Glutamatergic neuron (in vitro differentiated cells): ENCODE measurements around the gene HPS6. TPM values are rescaled to one million over a fixed set of nuclear protein-coding genes. Genes with fewer than 3 reads are reported as not detected.
A peak's percentile ranks its signal among the peaks of the same experiment; 100 is the strongest.

Source experiments
- DNase-seq: peaks from one replicate; pipeline ENCODE4 v3.0.0; 2022
- H3K27ac Mint-ChIP-seq: one replicate; pipeline ENCODE4 v1.8.0; 2020; ENCODE audit warnings: mild to moderate bottlenecking, mixed read lengths, inconsistent platforms; ENCODE audit not compliant: unreplicated experiment
- H3K27me3 Mint-ChIP-seq: one replicate; pipeline ENCODE4 v1.8.0; 2020; ENCODE audit warnings: mild to moderate bottlenecking, moderate library complexity, mixed read lengths, inconsistent platforms; ENCODE audit not compliant: unreplicated experiment
- H3K36me3 Mint-ChIP-seq: one replicate; pipeline ENCODE4 v1.8.0; 2020; ENCODE audit warnings: mild to moderate bottlenecking, mixed read lengths, inconsistent platforms; ENCODE audit not compliant: unreplicated experiment
- H3K4me1 Mint-ChIP-seq: one replicate; pipeline ENCODE4 v1.8.0; 2020; ENCODE audit warnings: mild to moderate bottlenecking, low read depth, mixed read lengths, inconsistent platforms; ENCODE audit not compliant: unreplicated experiment
- H3K4me3 Mint-ChIP-seq: one replicate; pipeline ENCODE4 v1.8.0; 2020; ENCODE audit warnings: mild to moderate bottlenecking, mixed read lengths, inconsistent platforms; ENCODE audit not compliant: unreplicated experiment
- H3K9me3 Mint-ChIP-seq: one replicate; pipeline ENCODE4 v1.8.0; 2020; ENCODE audit warnings: mild to moderate bottlenecking, moderate library complexity, mixed read lengths, inconsistent platforms; ENCODE audit not compliant: unreplicated experiment
- long read RNA-seq: library from polyadenylated mRNA; unstranded; transcript quantifications from one replicate; pipeline ENCODE4 v2.0.0, GENCODE V29; 2020; ENCODE audit not compliant: unreplicated experiment
- total RNA-seq: library from RNA; stranded (reverse); fragmentation: NEBNext Ultra II Directional; extraction: Animal tissue kit (Norgen Biotek cat#: 25700); gene quantifications from one replicate; pipeline ENCODE4 v1.2.1, GENCODE V29; 2021; ENCODE audit not compliant: unreplicated experiment
- TF ChIP-seq, protein P1 (sequence below): fragments of 200-600 bp; sonication (generic); IDR thresholded peaks from one replicate; pipeline ENCODE4 v1.5.0; 2021; ENCODE audit not compliant: partially characterized antibody, unreplicated experiment

HPS6 gene
- 22.1 TPM for total RNA-seq
- long read RNA-seq, transcript HPS6-201 (1 exons, 2,649 nt): major isoform, 14 of 14 reads
- long read RNA-seq, partial matches to known transcripts: 0 of 14 reads
- long read RNA-seq, other reads (novel, unspliced or antisense): 0 of 14 reads

DNA sequence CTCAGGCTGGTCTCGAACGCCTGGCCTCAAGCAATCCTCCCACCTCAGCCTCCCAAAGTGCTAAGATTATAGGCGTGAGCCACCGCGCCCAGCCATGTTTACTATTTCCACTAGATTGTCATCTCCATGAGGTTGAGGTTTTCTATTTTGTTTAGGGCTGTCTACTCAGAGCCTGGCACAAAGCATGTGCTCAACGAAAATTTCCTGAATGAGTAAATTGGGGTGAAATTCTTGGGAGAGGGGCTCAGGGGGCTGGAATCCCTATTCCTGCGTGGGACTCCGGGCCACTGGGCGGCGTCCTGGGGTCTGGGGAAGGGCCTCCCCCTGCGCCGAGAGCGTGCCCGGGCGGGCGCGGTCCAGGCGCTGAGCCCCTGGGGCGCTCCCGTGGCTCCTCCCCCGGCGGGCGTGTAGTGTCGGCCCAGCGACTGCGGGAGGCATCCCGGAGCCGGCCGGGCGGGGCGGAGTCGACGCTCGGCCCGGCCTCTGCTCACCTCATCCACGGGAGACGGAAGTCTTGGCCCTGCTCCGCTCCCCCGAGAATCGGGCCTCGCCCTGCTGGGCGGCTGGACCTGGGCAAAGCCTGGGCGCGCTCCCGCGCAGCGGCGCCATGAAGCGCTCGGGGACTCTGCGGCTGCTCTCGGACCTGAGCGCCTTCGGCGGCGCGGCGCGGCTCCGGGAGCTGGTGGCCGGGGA lies at the start of gene HPS6:
HPS6 (plus strand) TSS at position 482 of the 693 bp plus-strand sequence; CDS start at position 608, 126 bp downstream.
- peaks cover 6% of the 10 kb centered on the region for H3K27me3 Mint-ChIP-seq
- H3K27ac Mint-ChIP-seq: peak within 1 kb of the TSS; percentile 85

DNA sequence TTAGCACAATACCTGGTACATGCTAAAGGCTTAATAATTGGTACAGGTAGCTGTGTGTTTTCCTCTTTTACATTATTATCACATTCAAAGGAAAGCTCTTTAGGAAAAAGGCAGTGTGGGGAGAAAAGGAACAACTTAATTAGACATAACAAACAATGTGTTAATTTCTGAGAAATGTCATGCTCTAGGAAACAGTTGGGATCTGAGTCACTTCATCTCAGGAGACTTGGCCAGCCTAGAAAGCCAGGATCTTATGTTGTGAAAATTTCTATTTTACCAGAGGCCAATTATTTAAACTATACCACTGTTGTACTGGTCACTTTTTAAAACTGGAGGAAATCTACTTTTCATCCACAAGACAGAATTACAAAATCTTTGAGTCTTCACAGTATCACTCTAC lies 48.7 kb upstream of the HPS6 start:
- DNase-seq: no peak
- TF ChIP-seq, protein P1, sequence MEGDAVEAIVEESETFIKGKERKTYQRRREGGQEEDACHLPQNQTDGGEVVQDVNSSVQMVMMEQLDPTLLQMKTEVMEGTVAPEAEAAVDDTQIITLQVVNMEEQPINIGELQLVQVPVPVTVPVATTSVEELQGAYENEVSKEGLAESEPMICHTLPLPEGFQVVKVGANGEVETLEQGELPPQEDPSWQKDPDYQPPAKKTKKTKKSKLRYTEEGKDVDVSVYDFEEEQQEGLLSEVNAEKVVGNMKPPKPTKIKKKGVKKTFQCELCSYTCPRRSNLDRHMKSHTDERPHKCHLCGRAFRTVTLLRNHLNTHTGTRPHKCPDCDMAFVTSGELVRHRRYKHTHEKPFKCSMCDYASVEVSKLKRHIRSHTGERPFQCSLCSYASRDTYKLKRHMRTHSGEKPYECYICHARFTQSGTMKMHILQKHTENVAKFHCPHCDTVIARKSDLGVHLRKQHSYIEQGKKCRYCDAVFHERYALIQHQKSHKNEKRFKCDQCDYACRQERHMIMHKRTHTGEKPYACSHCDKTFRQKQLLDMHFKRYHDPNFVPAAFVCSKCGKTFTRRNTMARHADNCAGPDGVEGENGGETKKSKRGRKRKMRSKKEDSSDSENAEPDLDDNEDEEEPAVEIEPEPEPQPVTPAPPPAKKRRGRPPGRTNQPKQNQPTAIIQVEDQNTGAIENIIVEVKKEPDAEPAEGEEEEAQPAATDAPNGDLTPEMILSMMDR: no peak
- Mint-ChIP-seq H3K4me3 (no peak overlapping the region), H3K27me3 (no peaks in the 10 kb centered on the region), H3K36me3 (no peaks in the 10 kb centered on the region), H3K9me3 (no peaks in the 10 kb centered on the region), H3K27ac (no peak overlapping the region), H3K4me1 (no peaks in the 10 kb centered on the region)

More for the DNA sequence above, at the start of gene HPS6:
- peaks cover 5% of the 10 kb centered on the region for H3K9me3 Mint-ChIP-seq
- H3K4me1 Mint-ChIP-seq: peaks cover 7% of the 10 kb centered on the region
- H3K36me3 Mint-ChIP-seq: no peaks in the 10 kb centered on the region
- peak; percentile 89 for DNase-seq
- peak within 1 kb of the TSS; percentile 89 for H3K4me3 Mint-ChIP-seq
- TF ChIP-seq, protein P1: peak; percentile 7

DNA sequence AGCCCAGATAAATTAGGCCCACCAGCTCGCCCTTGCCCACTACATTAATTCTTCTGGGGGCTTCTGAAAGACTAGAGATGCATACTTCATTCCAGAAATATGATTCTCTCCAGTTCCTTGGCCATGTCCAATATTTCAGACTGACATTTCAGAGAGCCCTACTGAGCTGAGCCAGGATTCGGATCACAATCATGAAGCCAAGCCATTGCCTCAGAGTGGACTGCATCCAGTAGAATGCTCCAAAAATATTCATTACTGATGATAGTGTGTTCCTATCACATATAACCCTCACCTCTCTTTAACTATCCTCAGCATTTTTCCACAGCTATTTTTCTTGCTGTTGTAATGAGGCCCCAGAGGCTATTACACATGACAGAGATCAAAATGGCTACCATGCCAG lies 47.9 kb upstream of the HPS6 start:
- Mint-ChIP-seq H3K27me3 (peaks cover 2% of the 10 kb centered on the region), H3K27ac (no peak overlapping the region), H3K4me1 (no peaks in the 10 kb centered on the region), H3K4me3 (no peak overlapping the region), H3K9me3 (no peaks in the 10 kb centered on the region), H3K36me3 (peaks cover 4% of the 10 kb centered on the region)
- TF ChIP-seq, protein P1: no peak
- no peak for DNase-seq

DNA sequence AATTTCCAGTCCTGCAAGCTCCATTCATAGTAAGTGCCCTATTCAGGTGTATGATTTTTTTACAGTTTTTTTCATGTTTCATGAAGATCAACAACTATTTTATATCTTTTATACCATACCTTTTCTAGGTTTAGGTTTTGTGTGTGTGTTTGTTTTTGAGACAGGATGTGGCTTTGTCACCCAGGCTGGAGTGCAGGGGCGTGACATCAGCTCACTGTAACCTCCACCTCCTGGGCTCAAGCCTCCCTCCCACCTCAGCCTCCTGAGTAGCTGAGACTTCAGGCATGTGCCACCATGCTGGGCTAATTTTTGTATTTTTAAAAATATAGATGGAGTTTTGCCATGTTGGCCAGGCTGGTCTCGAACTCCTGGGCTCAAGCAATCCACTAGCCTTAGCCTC lies 44.2 kb upstream of the HPS6 start:
- no peak overlapping the region for H3K27ac Mint-ChIP-seq
- H3K9me3 Mint-ChIP-seq: no peaks in the 10 kb centered on the region
- H3K36me3 Mint-ChIP-seq: peaks cover 4% of the 10 kb centered on the region
- DNase-seq: no peak
- TF ChIP-seq, protein P1: no peak
- no peak overlapping the region for H3K4me3 Mint-ChIP-seq
- no peaks in the 10 kb centered on the region for H3K4me1 Mint-ChIP-seq
- peaks cover 2% of the 10 kb centered on the region for H3K27me3 Mint-ChIP-seq

DNA sequence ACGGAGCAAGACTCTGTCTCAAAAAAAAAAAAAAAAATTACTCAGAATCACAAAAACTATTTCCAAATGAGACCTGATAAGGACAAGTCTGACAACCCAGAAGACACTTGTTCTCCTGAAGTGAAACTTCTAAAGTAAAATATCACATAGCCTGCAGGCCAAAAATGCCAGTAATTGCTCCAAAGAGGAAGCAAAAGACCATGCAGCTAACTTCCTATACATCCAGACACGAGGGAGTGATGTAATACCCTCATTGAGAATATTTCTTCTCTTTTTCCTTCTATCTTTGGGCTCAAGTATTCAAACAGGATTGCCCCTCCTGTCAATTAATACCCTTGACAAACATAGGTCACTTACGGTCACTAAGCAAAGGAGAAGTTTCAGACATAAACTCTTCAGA lies 40.4 kb upstream of the HPS6 start:
- Mint-ChIP-seq H3K27me3 (peaks cover 2% of the 10 kb centered on the region), H3K36me3 (peaks cover 4% of the 10 kb centered on the region), H3K27ac (no peak overlapping the region), H3K4me1 (no peaks in the 10 kb centered on the region), H3K4me3 (no peak overlapping the region), H3K9me3 (no peaks in the 10 kb centered on the region)
- TF ChIP-seq, protein P1: no peak
- DNase-seq: no peak
